ENCODE measurements around the gene CFDP1. TPM values are rescaled to one million over a fixed set of nuclear protein-coding genes. Genes with fewer than 3 reads are reported as not detected.
"Not testable (repeated sequence)": the region's sequence is repeated elsewhere in the genome, so short reads cannot be mapped to it uniquely, and the experiment has no call there.

The CFDP1 gene
- total RNA-seq, 1 donor from 2014 or later, result 117 TPM

DNA sequence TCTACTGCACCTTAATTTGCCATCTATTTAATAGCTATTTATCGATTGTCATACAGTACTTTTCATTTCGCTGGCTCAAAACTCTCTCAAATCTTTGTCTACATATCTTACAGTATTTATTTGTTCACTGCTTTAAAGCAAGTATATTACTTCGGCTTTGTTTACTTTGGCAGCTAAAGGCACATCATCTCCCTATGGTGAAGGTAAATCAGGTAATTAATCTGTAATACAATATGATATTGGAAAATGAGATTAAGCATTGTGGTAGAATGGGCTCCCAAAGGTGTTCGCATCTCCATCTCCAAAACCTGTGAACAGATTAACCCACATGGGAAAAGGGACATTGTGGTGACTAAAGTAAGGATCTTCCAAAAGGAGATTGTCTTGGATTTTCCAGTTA lies 24.7 kb upstream of the CFDP1 start:
- DNase-seq (ENCODE audit: low read depth), result no peak
- no peak overlapping the region for H3K4me3 ChIP-seq (ENCODE audit: low read depth, low read length)
- TF ChIP-seq, protein P1, sequence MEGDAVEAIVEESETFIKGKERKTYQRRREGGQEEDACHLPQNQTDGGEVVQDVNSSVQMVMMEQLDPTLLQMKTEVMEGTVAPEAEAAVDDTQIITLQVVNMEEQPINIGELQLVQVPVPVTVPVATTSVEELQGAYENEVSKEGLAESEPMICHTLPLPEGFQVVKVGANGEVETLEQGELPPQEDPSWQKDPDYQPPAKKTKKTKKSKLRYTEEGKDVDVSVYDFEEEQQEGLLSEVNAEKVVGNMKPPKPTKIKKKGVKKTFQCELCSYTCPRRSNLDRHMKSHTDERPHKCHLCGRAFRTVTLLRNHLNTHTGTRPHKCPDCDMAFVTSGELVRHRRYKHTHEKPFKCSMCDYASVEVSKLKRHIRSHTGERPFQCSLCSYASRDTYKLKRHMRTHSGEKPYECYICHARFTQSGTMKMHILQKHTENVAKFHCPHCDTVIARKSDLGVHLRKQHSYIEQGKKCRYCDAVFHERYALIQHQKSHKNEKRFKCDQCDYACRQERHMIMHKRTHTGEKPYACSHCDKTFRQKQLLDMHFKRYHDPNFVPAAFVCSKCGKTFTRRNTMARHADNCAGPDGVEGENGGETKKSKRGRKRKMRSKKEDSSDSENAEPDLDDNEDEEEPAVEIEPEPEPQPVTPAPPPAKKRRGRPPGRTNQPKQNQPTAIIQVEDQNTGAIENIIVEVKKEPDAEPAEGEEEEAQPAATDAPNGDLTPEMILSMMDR (conservative IDR thresholded peaks at IDR 0.05; ENCODE audit: low read depth, low read length), result no peak

DNA sequence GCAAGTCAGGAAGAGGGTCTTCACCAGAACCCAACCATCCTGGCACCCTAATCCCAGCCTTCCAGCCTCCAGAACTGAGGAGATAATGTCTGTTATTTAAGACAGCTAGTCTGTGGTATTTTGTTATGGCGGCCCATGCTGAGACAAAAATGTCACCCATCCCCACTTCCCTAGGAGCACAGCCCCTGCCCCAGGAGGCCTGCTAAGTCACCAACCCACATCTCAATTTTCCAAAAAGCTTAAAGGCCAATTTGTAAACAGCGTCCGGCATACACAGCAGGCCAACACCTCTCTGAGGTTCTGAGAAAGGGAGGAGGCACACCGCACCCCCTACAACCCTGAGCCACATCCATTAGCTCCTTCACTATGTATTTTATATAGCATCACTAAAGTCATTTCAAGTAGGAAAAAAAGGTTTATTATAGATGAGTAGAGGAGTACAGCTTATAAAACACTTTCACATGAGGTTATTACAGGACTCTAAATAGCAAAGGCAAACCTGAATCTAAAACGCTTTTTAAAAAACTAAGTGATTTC lies 24.2 kb upstream of the CFDP1 start:
- no peak for DNase-seq (ENCODE audit: low read depth)

DNA sequence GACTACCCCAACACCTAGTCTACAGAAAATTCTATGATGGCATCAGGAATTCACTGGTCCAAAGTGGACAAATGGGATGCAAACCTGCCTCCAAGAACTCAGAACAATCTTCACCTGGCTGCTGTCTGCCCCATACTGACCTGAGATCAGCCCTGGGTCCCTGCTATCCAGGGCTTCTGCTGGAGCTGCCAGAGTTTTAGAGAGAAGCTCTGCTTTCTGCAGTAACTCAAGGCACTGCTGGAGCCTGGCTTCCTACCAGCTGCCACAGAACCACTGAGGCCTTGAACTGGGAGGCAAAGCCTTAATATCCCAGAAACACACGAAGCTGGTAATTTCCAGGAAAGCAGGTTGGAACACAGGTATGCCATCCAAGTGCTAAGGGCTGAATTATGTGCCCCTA lies 23.7 kb upstream of the CFDP1 start:
- DNase-seq (ENCODE audit: low read depth), result no peak
- TF ChIP-seq, protein P1 (conservative IDR thresholded peaks at IDR 0.05; ENCODE audit: low read depth, low read length), result no peak
- H3K4me3 ChIP-seq (ENCODE audit: low read depth, low read length), result no peak overlapping the region

More for the DNA sequence above, 24.2 kb upstream of the CFDP1 start:
- TF ChIP-seq, protein P1 (conservative IDR thresholded peaks at IDR 0.05; ENCODE audit: low read depth, low read length), result no peak
- H3K4me3 ChIP-seq (ENCODE audit: low read depth, low read length), result no peak overlapping the region

DNA sequence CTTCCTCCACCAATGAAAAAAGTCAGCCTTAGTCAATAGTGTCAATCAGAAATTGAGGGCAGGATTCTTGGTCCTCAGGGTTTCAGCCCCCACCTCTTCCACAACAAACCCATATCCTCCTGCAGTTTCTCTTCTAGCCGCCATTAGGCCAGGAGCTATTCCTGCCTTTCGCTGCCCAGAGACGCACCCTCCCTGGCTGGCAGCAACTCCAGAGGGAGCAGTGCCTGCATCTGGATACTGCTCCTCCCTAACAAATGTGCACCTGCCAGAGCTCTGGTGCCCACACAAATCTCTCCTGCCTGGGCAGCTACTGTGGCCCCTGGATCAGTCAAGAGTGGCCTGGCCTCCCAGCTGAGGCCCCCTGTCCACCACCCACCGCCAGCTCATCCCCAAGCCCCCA lies 23.2 kb upstream of the CFDP1 start:
- H3K4me3 ChIP-seq (ENCODE audit: low read depth, low read length); DNase-seq (ENCODE audit: low read depth): not testable (repeated sequence)

DNA sequence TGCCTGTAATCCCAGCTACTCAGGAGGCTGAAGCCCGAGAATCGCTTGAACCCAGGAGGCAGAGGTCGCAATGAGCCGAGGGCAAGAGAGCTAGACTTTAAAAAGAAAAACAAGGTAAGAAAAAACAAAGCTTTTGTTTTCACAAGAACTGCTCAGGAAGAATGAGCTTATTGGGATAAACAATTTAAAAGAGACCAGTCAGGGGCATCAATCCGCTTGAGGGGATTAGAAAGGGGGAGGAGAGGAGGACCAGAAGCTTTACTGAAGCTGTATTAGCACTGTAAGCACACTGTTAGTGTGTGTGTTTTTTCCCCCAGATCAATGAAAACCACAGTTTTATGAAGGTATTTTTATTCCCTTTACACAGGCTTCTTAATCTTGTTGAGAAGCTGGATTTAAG lies 22.4 kb upstream of the CFDP1 start:
- H3K4me3 ChIP-seq (ENCODE audit: low read depth, low read length), result no peak overlapping the region
- DNase-seq (ENCODE audit: low read depth), result no peak
- TF ChIP-seq, protein P1 (conservative IDR thresholded peaks at IDR 0.05; ENCODE audit: low read depth, low read length), result no peak

DNA sequence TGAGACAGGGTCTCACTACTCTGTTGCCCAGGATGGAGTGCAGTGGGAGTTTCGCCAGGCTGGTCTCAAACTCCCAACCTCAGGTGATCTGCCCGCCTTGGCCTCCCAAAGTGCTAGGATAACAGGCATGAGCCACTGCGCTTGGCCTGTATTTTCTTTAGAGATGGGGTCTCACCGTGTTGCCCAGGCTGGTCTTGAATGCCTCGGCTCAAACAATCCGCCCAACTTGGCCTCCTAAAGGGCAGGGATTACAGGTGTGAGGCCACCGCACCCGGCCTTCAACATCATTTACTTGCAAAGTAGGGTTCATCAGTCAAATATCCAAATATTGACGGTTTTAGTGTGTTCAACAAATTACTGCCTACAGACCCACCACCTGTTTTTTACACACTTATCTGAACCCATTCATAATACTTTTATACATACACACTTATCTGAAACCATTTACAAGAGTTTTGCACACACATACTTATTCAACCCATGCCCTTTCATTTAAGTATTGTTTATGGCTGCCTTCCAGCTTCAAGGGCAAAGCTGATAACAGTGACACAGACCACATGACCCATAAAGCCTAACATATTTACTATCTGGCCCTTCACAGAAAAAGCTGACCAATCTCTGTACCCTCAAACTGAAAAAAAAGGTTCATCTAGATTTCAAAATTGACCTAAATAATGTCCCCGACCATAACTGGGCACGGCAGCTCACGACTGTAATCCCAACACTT lies 19.3 kb upstream of the CFDP1 start:
- no peak for DNase-seq (ENCODE audit: low read depth)
- TF ChIP-seq, protein P1 (conservative IDR thresholded peaks at IDR 0.05; ENCODE audit: low read depth, low read length), result no peak
- no peak overlapping the region for H3K4me3 ChIP-seq (ENCODE audit: low read depth, low read length)

DNA sequence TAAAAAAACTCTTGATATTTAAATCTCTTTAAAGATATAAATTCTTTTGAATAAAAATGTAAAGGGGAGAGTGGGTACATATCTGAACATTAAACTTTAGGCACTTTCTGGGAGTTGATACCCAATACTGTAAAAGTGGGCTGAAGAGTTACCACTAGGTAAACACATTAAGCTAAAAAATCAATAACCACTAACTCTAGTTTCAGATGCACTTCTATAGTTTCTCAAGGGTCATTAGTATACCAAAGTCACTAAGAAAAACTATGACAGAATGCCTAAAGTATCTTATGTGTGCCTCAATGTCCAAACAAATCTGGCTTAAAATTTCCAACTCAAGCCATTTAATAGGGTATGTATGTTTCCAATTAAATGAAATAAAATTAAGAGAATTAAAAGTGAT lies 13.1 kb upstream of the CFDP1 start:
- DNase-seq (ENCODE audit: low read depth), result no peak
- TF ChIP-seq, protein P1 (conservative IDR thresholded peaks at IDR 0.05; ENCODE audit: low read depth, low read length), result no peak
- H3K4me3 ChIP-seq (ENCODE audit: low read depth, low read length), result no peak overlapping the region
